Hepatocyte (in vitro differentiated cells): ENCODE measurements around the gene LRRC28. TPM values are rescaled to one million over a fixed set of nuclear protein-coding genes. Genes with fewer than 3 reads are reported as not detected.

Source experiments
- DNase-seq: peaks from one replicate; pipeline ENCODE4 v3.0.0-alpha.2; 2016; ENCODE audit warnings: low spot score
- H2AFZ ChIP-seq: fragments of 200-600 bp; sonication (generic); 2 replicates; pipeline ENCODE4 v1.6.0; 2016; ENCODE audit warnings: antibody characterized with exemption, mild to moderate bottlenecking
- H3K27ac ChIP-seq: fragments of 200-600 bp; sonication (generic); 2 replicates; pipeline ENCODE4 v1.5.1; 2016; ENCODE audit warnings: mild to moderate bottlenecking
- H3K27me3 ChIP-seq: fragments of 200-600 bp; sonication (generic); 2 replicates; pipeline ENCODE4 v1.6.1; 2016
- H3K36me3 ChIP-seq: fragments of 200-600 bp; sonication (generic); replicated peaks from 2 replicates; pipeline ENCODE4 v1.5.1; 2016; ENCODE audit warnings: low read depth; ENCODE audit not compliant: insufficient read depth
- H3K4me1 ChIP-seq: fragments of 200-600 bp; sonication (generic); 2 replicates; pipeline ENCODE4 v1.5.1; 2016; ENCODE audit warnings: mild to moderate bottlenecking, moderate library complexity; ENCODE audit not compliant: insufficient read depth
- H3K4me2 ChIP-seq: fragments of 200-600 bp; sonication (generic); 2 replicates; pipeline ENCODE4 v1.6.0; 2016
- H3K4me3 ChIP-seq: fragments of 200-600 bp; sonication (generic); 2 replicates; pipeline ENCODE4 v1.5.1; 2016; ENCODE audit warnings: mild to moderate bottlenecking
- H3K79me2 ChIP-seq: fragments of 200-600 bp; sonication (generic); 2 replicates; pipeline ENCODE4 v1.6.0; 2017; ENCODE audit warnings: mild to moderate bottlenecking
- H3K9me2 ChIP-seq: fragments of 200-600 bp; sonication (generic); replicated peaks from 2 replicates; pipeline ENCODE4 v1.6.0; 2017; ENCODE audit warnings: mild to moderate bottlenecking; ENCODE audit not compliant: insufficient read depth
- H3K9me3 ChIP-seq: fragments of 200-600 bp; sonication (generic); 2 replicates; pipeline ENCODE4 v1.5.1; 2016; ENCODE audit warnings: low read depth, mild to moderate bottlenecking
- H4K20me1 ChIP-seq: fragments of 200-600 bp; sonication (generic); 2 replicates; pipeline ENCODE4 v1.6.0; 2016; ENCODE audit warnings: mild to moderate bottlenecking; ENCODE audit not compliant: insufficient read depth, poor library complexity, severe bottlenecking
- EZH2 ChIP-seq: fragments of 200-600 bp; sonication (generic); IDR thresholded peaks from 2 replicates; pipeline ENCODE4 v1.6.1; 2016; ENCODE audit warnings: antibody characterized with exemption, mild to moderate bottlenecking, borderline replicate concordance
- EZH2phosphoT487 ChIP-seq: fragments of 200-600 bp; sonication (generic); IDR thresholded peaks from one replicate; pipeline ENCODE4 v1.6.1; 2018; ENCODE audit warnings: antibody characterized with exemption, mild to moderate bottlenecking, low read depth, moderate library complexity; ENCODE audit not compliant: unreplicated experiment, severe bottlenecking
- WGBS: methylation state at CpG from one replicate; pipeline ENCODE4 v1.1.6; 2016; ENCODE audit warnings: low lambda C conversion rate; ENCODE audit errors: missing lambda C conversion rate; 5-methylcytosine and 5-hydroxymethylcytosine counted together
- polyA plus RNA-seq: library from polyadenylated mRNA; unstranded; fragments of >200 nt; fragmentation: Nextera tagmentation; extraction: Ambion mirVana; gene quantifications from 2 replicates; pipeline ENCODE4 v1.2.1, GENCODE V29; 2016
- total RNA-seq: library from RNA; depleted of rRNA; stranded (reverse); fragments of >200 nt; gene quantifications from 2 replicates; pipeline ENCODE4 v1.2.3, GENCODE V29; 2014
- TF ChIP-seq, protein P1 (sequence below): fragments of 200-600 bp; sonication (generic); IDR thresholded peaks from 2 replicates; pipeline ENCODE4 v1.5.1; 2016; ENCODE audit warnings: antibody characterized with exemption, mild to moderate bottlenecking; ENCODE audit not compliant: poor library complexity

The LRRC28 gene
- total and polyA plus RNA-seq, 2 experiments from 2014 or later, result 32.1 to 55.5 TPM

DNA sequence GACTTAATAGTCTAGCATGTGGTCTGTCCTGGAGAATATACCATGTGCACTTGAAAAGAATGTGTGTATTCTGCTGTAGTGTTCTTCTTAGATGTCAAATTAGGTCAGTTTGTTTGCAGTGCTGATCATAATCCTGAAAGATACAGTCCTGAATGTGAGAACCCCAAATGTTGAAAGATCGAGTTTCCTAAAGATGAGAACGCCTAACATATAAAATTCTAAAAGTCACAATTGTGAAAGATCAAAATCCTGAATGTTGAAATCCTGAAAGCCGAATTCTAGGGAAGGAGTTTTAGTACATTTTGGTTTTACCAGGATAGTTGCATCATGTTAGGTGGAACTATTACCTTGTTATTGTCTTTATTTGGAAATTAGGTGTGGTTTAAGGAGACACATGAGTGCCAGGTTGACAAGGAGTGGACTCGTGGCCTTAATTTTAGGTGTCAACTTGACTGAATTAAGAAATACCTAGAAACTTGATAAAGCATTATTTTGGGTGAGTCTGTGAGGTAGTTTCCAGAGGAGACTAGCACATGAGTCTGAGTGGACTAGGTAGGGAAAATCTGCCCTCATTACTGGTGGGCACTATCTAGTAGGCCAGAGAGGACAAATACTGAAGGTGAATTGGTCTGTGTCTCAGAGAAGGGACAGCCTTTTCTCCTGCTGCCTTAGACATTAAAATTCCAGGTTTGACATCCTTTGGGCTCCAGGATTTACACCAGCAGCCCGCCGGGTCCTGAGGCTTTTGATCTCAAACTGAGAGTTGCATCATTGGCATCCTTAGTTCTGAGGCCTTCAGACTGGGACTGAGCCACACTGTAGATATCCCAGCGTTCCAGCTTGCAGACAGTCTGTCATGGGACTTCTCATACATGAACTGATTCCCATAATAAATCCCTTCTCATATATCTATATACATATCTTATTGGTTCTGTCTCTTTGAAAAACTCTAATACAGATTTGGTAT is 77.1 kb downstream of the LRRC28 start:
- no peaks in the 10 kb centered on the region for H4K20me1 ChIP-seq
- H3K4me1 ChIP-seq, result no peaks in the 10 kb centered on the region
- no peaks in the 10 kb centered on the region for H3K27me3 ChIP-seq
- no peaks in the 10 kb centered on the region for H3K9me3 ChIP-seq
- H3K79me2 ChIP-seq, result no peaks in the 10 kb centered on the region
- H3K27ac ChIP-seq, result no peak overlapping the region
- H3K36me3 ChIP-seq, result no peaks in the 10 kb centered on the region
- H2AFZ ChIP-seq, result no peak overlapping the region
- H3K9me2 ChIP-seq, result no peaks in the 10 kb centered on the region
- WGBS, result 85% methylated on average over 7 of the region's 7 CpGs
- DNase-seq, result no peak
- no peak overlapping the region for H3K4me3 ChIP-seq
- TF ChIP-seq, protein P1, sequence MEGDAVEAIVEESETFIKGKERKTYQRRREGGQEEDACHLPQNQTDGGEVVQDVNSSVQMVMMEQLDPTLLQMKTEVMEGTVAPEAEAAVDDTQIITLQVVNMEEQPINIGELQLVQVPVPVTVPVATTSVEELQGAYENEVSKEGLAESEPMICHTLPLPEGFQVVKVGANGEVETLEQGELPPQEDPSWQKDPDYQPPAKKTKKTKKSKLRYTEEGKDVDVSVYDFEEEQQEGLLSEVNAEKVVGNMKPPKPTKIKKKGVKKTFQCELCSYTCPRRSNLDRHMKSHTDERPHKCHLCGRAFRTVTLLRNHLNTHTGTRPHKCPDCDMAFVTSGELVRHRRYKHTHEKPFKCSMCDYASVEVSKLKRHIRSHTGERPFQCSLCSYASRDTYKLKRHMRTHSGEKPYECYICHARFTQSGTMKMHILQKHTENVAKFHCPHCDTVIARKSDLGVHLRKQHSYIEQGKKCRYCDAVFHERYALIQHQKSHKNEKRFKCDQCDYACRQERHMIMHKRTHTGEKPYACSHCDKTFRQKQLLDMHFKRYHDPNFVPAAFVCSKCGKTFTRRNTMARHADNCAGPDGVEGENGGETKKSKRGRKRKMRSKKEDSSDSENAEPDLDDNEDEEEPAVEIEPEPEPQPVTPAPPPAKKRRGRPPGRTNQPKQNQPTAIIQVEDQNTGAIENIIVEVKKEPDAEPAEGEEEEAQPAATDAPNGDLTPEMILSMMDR, result no peak
- no peak for TF ChIP-seq EZH2
- no peak for TF ChIP-seq EZH2phosphoT487
- H3K4me2 ChIP-seq, result no peak overlapping the region

DNA sequence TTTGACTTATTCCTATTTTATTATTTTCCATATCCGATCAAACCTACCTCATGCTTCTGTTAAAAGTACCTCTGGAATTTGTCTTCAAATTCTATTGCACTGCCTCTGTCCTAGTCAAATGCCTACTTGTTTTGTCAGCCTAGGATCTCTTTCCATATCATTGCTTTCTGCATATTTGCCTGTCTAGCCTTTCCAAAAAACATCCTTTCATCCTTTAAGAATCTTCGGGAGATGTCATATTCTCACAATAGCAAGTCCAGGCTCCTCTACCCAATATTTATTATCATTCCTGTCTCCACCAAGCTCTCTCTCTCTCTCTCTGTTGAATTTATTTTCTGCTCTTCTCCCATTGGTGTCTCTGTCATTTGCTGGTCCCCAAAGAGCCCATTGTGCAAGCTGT is 80.1 kb downstream of the LRRC28 start:
- no peak for DNase-seq
- H2AFZ ChIP-seq, result no peak overlapping the region
- no peaks in the 10 kb centered on the region for H3K4me1 ChIP-seq
- TF ChIP-seq, protein P1, result no peak
- TF ChIP-seq EZH2 (no peak), EZH2phosphoT487 (no peak)
- no peaks in the 10 kb centered on the region for H3K36me3 ChIP-seq
- no peaks in the 10 kb centered on the region for H4K20me1 ChIP-seq
- H3K79me2 ChIP-seq, result no peaks in the 10 kb centered on the region
- H3K9me2 ChIP-seq, result no peaks in the 10 kb centered on the region
- H3K9me3 ChIP-seq, result no peaks in the 10 kb centered on the region
- no peak overlapping the region for H3K4me2 ChIP-seq
- H3K4me3 ChIP-seq, result no peak overlapping the region
- H3K27me3 ChIP-seq, result no peaks in the 10 kb centered on the region
- WGBS, result 92% methylated on average over 2 of the region's 2 CpGs
- no peak overlapping the region for H3K27ac ChIP-seq

DNA sequence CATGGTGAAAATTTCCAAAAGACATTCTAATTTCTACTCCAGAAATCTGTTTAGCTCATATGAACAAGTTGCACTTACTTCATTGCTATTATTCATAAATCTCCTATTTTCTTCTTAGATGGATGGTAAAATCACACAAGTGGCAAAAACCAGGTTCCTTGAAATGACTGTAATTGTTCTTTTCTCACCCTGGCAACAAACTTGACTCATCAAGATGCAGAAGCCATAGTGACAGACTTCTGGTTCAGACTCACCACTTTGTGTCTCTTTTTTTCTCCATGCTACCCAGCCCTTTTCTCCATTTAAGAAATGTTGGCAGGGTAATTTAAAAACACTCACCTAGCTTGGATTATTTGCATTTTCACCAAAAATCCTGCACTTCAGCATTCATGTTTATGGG is 82.1 kb downstream of the LRRC28 start:
- Histone ChIP-seq H3K27ac (no peak overlapping the region), H3K4me2 (no peak overlapping the region), H2AFZ (no peak overlapping the region), H3K4me3 (no peak overlapping the region), H3K9me2 (no peaks in the 10 kb centered on the region), H4K20me1 (no peaks in the 10 kb centered on the region), H3K36me3 (no peaks in the 10 kb centered on the region), H3K27me3 (no peaks in the 10 kb centered on the region), H3K9me3 (no peaks in the 10 kb centered on the region), H3K4me1 (no peaks in the 10 kb centered on the region), H3K79me2 (no peaks in the 10 kb centered on the region)
- no peak for DNase-seq
- TF ChIP-seq, protein P1, result no peak
- no peak for TF ChIP-seq EZH2
- no peak for TF ChIP-seq EZH2phosphoT487
